ENCODE results near the gene KRTAP10-10.
"Not testable (repeated sequence)": the region's sequence is repeated elsewhere in the genome, so short reads cannot be mapped to it uniquely, and the experiment has no call there.

Gene KRTAP10-10

GRCh38 chr21:44627181-44627822 is 9.9 kb upstream of the KRTAP10-10 start:
- not testable (repeated sequence) for DNase-seq

DNA sequence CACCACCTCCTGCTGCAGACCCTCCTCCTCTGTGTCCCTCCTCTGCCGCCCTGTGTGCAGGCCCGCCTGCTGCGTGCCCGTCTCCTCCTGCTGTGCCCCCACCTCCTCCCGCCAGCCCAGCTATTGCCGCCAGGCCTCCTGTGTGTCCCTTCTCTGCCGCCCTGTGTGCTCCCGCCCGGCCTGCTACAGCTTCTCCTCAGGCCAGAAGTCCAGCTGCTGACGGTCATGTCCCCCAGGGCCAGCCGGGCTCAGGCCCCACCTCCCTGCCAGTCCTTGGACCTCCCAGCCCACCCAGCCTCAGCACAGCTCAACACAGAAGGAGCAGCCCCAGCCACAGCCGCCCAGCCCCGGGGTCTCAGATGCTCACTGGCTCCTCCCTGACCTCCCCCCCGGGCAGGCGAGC is 9.3 kb upstream of the KRTAP10-10 start:
- not testable (repeated sequence) for DNase-seq

GRCh38 chr21:44628707-44629391 is 8.3 kb upstream of the KRTAP10-10 start:
- no peak for DNase-seq

DNA sequence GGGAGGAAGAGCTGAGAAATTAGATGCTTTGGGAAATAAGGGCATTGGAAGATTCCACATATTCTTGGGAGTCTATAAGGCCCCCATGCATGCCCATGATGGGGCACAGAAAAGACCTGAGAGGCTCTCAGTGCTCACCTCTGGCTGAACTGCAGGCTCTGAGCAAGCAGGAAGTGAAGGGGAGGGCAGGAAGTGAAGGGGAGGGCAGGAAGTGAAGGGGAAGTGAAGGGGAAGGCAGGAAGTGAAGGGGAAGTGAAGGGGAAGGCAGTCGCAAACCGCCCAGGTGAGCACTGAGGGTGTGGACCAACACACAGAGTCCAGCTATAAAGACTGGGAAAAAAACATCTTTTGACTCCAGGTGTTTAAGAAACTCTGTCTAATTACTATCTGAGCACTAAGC is 6.7 kb upstream of the KRTAP10-10 start:
- DNase-seq = no peak

DNA sequence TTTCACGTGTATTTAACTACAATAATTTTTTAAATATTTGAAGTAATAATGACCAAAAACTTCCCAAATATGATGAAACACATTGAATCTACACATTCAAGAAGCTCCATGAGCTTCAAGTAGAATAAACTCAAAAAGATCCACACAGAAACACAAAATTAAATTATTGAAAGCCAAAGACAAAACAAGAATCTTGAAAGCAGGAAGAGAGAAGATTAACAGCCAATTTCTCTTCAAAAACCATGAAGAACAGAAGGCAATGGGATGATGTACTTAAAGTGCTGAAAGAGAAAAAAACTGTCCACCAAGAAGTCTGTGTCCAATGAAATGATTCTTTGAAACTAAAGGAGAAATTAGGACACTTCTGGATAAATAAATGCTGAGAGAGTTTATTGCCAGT is 5.1 kb upstream of the KRTAP10-10 start:
- no peak for DNase-seq

DNA sequence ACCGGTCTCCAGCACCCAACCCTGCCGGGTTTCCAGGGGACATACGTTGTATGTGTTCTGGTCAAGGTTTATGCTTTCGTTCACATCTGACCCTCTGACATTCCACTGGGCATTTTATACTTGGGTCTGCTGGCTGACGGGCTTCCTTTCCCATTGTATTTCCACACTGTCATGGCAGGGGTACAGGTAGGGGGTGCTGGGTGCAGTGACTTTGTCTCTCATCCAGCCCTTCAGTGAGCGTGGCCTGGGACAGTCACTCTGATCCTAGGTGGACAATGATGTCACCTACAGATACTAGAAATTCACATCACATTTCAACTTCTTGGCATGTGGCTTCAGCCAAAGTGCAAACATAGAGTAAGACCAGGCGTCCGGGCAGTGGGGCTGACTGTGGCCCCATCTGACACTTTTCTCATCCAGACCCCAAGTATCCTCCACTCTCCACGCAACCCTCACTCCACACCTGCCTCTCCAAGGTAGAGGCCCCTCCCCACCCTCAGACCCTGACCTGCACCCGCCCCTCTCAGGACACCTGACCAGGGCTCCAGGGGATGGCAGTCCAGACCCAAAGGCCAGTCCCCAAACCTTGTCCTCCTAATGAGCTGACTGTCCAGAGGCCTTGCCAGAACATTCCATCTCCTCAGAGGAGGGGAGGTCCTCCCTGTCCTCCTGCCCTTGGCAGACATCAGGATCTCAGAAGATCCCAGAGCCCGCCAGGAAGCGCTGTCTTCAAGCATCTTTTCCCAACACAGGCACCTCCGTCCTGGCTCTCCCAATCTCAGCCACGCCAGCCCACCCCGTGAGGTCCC is 743 bp upstream of the KRTAP10-10 start:
- no peak for DNase-seq

GRCh38 chr21:44637851-44638348 is 744 bp downstream of the KRTAP10-10 start:
- DNase-seq = not testable (repeated sequence)

DNA sequence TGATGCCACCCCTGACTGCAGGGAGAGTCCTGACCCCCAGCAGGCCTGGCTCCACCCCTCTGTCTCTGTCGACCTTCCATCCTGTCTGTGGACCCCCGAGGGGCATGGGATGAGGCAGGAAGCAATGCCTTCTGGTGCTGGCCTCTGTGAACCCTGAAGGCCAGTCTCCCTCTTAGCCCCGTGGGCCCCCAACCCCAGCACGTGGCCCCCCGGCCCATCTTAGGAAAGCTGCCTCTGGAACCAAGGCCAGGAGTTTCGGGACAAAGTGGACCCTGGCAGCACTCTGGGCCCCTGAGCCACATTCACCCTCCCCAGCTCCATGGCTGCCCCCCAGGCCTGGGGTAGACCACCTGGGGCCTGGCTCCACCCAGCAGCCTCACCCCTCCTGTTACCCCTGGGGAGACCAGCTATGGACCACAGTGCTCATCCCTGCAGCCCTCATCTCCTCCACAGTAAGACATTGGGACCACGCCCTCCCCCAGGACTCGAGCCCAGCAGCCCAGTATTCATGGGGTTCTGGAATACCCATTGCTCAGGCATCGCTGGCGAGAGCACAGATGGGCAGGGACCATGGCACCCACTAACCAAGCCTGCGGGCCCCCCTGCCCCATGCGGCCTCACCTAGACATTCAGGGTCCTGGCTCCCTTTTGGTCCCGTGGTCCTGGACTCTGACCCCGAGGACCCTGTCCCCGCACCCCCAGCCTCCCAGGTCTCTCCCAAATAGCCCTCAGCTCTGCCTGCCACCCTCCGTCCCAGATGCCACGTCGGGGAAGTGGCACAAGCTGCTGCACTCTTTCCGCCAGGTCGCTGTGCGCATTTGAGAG is 1.6 kb downstream of the KRTAP10-10 start:
- DNase-seq = not testable (repeated sequence)

- no peak for DNase-seq
These were observed 2.1 kb downstream of the KRTAP10-10 start for GRCh38 chr21:44639331-44639655.

GRCh38 chr21:44640761-44641160 is 3.6 kb downstream of the KRTAP10-10 start:
- DNase-seq = no peak

DNA sequence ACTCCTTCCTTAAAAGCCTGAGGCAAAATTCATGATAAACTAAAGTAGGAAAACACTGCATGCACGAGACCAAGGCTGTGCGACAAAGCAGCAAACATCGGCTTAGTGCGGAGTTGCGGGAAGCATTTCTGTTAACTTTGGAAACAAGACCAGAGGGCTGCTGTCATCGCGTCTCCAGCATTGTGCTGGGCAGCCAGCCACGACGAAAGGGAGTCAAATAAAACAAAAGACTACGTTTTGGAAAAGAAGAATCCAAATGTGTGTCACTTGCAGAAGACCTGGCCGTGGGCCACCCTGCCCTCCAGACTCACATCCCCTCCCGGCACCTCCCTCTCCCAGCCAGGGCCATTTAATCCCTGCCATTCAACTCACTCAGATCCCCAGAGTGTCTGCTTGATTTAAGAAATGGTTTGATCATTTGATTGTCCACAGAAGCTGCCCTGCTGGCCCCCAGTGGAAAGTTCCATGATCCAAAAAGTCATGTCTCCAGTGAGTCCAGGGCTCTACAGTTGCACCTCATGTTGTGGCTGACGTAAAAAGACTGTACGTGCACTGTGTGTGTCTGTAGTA is 6.7 kb downstream of the KRTAP10-10 start:
- no peak for DNase-seq

DNA sequence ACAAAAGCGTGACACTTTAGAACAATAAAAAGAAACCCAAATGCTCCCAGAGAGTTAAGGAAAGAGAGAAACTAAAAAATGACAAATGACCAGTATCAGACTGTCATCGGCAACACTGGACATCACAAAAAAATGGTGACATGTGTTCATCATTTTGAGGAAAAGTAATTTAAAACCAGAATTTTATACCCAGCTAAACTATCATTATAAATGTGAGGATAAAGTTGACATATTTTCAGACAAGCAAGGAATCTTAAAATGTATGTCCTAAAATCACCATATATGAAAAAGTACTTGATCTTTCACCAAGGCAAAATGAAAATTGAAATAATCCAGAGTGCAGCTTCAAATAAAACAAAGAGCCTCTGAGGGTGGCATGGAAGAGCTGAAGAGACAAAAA is 7.7 kb downstream of the KRTAP10-10 start:
- no peak for DNase-seq

DNA sequence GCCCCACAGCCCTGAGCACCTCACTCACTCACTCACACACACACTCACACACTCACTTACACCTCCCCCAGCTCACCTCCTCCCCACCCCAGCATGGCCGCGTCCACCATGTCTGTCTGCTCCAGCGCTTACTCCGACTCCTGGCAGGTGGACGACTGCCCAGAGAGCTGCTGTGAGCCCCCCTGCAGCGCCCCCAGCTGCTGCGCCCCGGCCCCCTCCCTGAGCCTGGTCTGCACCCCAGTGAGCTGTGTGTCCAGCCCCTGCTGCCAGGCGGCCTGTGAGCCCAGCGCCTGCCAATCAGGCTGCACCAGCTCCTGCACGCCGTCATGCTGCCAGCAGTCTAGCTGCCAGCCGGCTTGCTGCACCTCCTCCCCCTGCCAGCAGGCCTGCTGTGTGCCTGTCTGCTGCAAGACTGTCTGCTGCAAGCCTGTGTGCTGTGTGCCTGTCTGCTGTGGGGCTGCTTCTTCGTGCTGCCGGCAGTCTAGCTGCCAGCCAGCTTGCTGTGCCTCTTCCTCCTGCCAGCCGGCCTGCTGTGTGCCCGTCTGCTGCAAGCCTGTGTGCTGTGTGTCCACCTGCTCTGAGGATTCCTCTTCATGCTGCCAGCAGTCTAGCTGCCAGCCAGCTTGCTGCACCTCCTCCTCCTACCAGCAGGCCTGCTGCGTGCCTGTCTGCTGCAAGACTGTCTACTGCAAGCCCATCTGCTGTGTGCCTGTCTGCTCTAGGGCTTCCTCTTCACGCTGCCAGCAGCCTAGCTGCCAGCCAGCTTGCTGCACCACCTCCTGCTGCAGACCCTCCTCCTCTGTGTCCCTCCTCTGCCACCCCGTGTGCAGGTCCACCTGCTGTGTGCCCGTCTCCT is 9.4 kb downstream of the KRTAP10-10 start, which contains the start of gene KRTAP10-11:
TSS of gene KRTAP10-11 (plus strand) at position 49 of the 856 bp plus-strand sequence. CDS start at position 94, 45 bp downstream.
- DNase-seq = not testable (repeated sequence)

- DNase-seq = no peak
These were observed 10.0 kb downstream of the KRTAP10-10 start for GRCh38 chr21:44647222-44647552.

- DNase-seq = no peak
These were observed 11.6 kb downstream of the KRTAP10-10 start for GRCh38 chr21:44648557-44649311.

DNA sequence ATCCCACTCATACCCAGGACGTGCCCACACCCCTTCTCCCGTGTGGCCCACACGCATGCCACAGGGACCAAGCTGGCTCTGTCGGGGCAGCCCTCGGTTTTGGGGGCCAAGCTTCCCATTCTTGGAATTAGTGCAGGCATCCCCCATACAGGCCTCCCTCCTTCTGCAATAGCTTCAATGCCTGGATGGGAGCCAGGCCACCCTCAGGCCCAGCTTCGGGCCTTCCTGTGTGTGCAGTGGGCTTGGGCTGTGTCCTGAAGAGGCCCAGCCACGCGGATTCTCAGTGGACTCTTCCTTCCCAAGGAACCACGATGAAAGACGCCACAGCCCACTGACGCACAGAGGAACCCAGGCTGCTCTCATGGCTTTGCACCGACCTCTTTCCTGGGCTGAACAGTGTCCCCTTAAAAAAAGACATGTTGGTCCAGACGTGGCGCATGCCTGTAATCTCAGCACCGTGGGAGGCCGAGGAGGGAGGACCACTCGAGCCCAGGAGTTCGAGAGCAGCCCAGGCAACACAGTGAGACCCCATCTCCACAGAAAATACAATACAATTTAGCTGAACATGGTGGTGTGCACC is 12.5 kb downstream of the KRTAP10-10 start:
- DNase-seq = no peak

- no peak for DNase-seq
These were observed 13.3 kb downstream of the KRTAP10-10 start for GRCh38 chr21:44650265-44650972.

GRCh38 chr21:44650973-44651675 is 14.0 kb downstream of the KRTAP10-10 start:
- DNase-seq = no peak

- no peak for DNase-seq
These were observed 16.0 kb downstream of the KRTAP10-10 start for GRCh38 chr21:44653123-44653522.

Data from Kasumi-1 (cell line).